Adrenal gland (tissue), 5 donors: Measurements from ENCODE around the gene ST8SIA4.

Experiments
- POLR2A ChIP-seq, 2 donors: fragments of 450-650 bp; IDR thresholded peaks; one replicate each; pipeline ENCODE4 v1.6.1; 2017; ENCODE audit warnings: antibody characterized with exemption in 2 of 2, mild to moderate bottlenecking in 2 of 2, moderate library complexity in 1 of 2
- TF ChIP-seq, protein P1 (sequence below), 6 experiments: fragments of 450-650 bp in 4 of 6; fragments of 200-600 bp in 2 of 6; sonication (generic) in 1 of 6; IDR thresholded peaks; 1 replicate in 5 of 6; 2 replicates in 1 of 6; pipeline versions ENCODE4 v1.5.1 to v1.8.0; 2016 to 2021; ENCODE audit warnings: antibody characterized with exemption in 6 of 6, mild to moderate bottlenecking in 2 of 6, moderate library complexity in 1 of 6
- donor health status: DM: no; HTN: no; CAD: no.

GRCh38 chr5:100794218-100794617 lies 108.9 kb downstream of the ST8SIA4 start:
- TF ChIP-seq POLR2A (IDR thresholded peaks at IDR 0.05) = no peak
- TF ChIP-seq, protein P1, sequence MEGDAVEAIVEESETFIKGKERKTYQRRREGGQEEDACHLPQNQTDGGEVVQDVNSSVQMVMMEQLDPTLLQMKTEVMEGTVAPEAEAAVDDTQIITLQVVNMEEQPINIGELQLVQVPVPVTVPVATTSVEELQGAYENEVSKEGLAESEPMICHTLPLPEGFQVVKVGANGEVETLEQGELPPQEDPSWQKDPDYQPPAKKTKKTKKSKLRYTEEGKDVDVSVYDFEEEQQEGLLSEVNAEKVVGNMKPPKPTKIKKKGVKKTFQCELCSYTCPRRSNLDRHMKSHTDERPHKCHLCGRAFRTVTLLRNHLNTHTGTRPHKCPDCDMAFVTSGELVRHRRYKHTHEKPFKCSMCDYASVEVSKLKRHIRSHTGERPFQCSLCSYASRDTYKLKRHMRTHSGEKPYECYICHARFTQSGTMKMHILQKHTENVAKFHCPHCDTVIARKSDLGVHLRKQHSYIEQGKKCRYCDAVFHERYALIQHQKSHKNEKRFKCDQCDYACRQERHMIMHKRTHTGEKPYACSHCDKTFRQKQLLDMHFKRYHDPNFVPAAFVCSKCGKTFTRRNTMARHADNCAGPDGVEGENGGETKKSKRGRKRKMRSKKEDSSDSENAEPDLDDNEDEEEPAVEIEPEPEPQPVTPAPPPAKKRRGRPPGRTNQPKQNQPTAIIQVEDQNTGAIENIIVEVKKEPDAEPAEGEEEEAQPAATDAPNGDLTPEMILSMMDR (IDR thresholded peaks at IDR 0.05) = no peak
